GM12872 (cell line): ENCODE measurements around the gene PHEX.

ENCODE experiments used
- CTCF ChIP-seq: IDR thresholded peaks from 3 replicates; pipeline ENCODE4 v1.5.1; 2011; ENCODE audit warnings: low read depth, mild to moderate bottlenecking, low read length, moderate library complexity; ENCODE audit not compliant: insufficient read depth

PHEX gene

GRCh38 chrX:22105231-22105630, 73.1 kb downstream of the PHEX start:
- no peak for TF ChIP-seq CTCF

GRCh38 chrX:22105971-22106370, 73.8 kb downstream of the PHEX start:
- no peak for TF ChIP-seq CTCF

DNA sequence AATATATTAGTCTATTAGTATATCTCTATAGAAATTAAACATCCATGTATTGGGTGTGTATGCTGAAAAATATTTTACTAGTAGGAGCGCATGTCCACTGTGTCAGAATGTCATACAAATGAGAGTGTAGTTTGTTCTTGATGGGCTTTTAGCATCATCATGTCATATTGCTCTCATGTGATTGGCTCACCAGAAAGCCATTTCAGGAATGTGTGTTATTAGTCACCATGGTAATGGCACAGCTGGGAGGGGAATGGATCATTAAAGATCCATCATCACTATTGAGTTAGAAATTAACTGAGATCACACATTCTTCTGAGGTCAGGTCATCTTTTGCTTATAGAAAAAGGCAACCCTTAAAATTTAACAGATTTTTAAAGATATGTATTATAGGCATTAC, 77.3 kb downstream of the PHEX start:
- TF ChIP-seq CTCF, result no peak

GRCh38 chrX:22110729-22111494, 78.8 kb downstream of the PHEX start:
- no peak for TF ChIP-seq CTCF

- no peak for TF ChIP-seq CTCF
Measured at GRCh38 chrX:22116605-22117546, 84.8 kb downstream of the PHEX start.

DNA sequence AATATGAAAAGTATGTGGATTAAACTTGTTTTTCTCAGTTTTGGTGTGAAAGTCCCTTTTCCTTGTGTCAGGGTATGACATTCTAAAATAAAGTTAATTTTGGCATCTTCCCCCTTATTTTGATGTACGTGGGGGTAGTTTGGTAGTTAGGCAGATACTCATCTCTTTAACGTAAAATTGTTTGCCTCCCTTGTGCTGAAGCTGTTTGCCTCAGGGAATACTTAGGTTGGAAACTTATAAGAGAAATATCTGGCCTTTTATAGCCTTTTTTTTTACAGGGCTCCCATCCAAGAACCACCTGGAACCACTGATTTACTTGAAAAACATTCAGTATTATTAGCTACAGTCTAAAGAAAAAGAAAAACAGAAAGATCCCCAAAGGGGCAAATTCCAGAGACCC, 85.5 kb downstream of the PHEX start:
- no peak for TF ChIP-seq CTCF

GRCh38 chrX:22118161-22118830, 86.2 kb downstream of the PHEX start:
- TF ChIP-seq CTCF, result no peak
